IMR-90 (cell line): ENCODE measurements around the gene CGNL1. TPM values are rescaled to one million over a fixed set of nuclear protein-coding genes. Genes with fewer than 3 reads are reported as not detected.

ENCODE experiments used
- ATAC-seq: fragments of 200-7000 bp; cut with Tn5 transposase; 2 replicates; pipeline ENCODE4 v1.9.1; 2020; ENCODE audit warnings: low read depth, mild to moderate bottlenecking, moderate library complexity
- BruUV-seq: library from RNA; stranded (reverse); fragments of 400-500 nt; replicated peaks from 2 replicates; lab custom pipeline; 2021; lab: Mats Ljungman, UMichigan
- CTCF ChIA-PET: fragments of 300-600 bp; formaldehyde crosslinking; extraction: SDS; loops from one replicate; lab custom pipeline; 2021; ENCODE audit warnings: antibody characterized with exemption; lab: Yijun Ruan, JAX
- POLR2A ChIA-PET: fragments of 300-600 bp; sonication (Branson Sonifier 250); formaldehyde crosslinking; loops from one replicate; lab custom pipeline; 2022; ENCODE audit warnings: antibody characterized with exemption; ENCODE audit not compliant: unreplicated experiment; lab: Charles Lee
- DNase-seq: peaks from one replicate; pipeline ENCODE4 v3.0.0; 2013
- H2AFZ ChIP-seq: replicated peaks from 2 replicates; pipeline ENCODE3; 2013; ENCODE audit warnings: low read length, mild to moderate bottlenecking; ENCODE audit not compliant: poor library complexity
- H2AK5ac ChIP-seq: 2 replicates; pipeline ENCODE4 v1.6.1; 2013; ENCODE audit warnings: low read depth, low read length, inconsistent platforms
- H2AK9ac ChIP-seq: replicated peaks from 2 replicates; pipeline ENCODE3; 2013; ENCODE audit warnings: mild to moderate bottlenecking, low read depth, low read length, moderate library complexity; ENCODE audit not compliant: poor library complexity
- H2BK120ac ChIP-seq: 2 replicates; pipeline ENCODE4 v1.6.1; 2013; ENCODE audit warnings: low read depth, low read length, inconsistent platforms
- H2BK15ac ChIP-seq: 3 replicates; pipeline ENCODE4 v1.6.1; 2013; ENCODE audit warnings: low read depth, low read length, inconsistent platforms
- H2BK20ac ChIP-seq: 2 replicates; pipeline ENCODE4 v1.6.1; 2013; ENCODE audit warnings: low read depth, mild to moderate bottlenecking, inconsistent platforms, low read length, moderate library complexity
- H2BK5ac ChIP-seq: 2 replicates; pipeline ENCODE4 v1.6.1; 2013; ENCODE audit warnings: mild to moderate bottlenecking, low read depth, low read length, inconsistent platforms; ENCODE audit not compliant: poor library complexity, severe bottlenecking
- H3K14ac ChIP-seq: replicated peaks from 2 replicates; pipeline ENCODE4 v1.6.1; 2013; ENCODE audit warnings: low read depth, low read length, inconsistent platforms
- H3K18ac ChIP-seq: 2 replicates; pipeline ENCODE4 v1.6.1; 2013; ENCODE audit warnings: low read depth, low read length, control low read depth
- H3K23ac ChIP-seq: 2 replicates; pipeline ENCODE4 v1.6.1; 2013; ENCODE audit warnings: low read depth, low read length, inconsistent platforms
- H3K27ac ChIP-seq: 2 replicates; pipeline ENCODE4 v1.5.1; 2013; ENCODE audit warnings: mild to moderate bottlenecking, control low read depth, low read length; ENCODE audit not compliant: insufficient read depth
- H3K27me3 ChIP-seq: 2 replicates; pipeline ENCODE4 v1.6.1; 2013; ENCODE audit warnings: low read length; ENCODE audit not compliant: control insufficient read depth, insufficient read depth
- H3K36me3 ChIP-seq: 2 replicates; pipeline ENCODE4 v1.6.1; 2013; ENCODE audit warnings: low read length, mixed read lengths; ENCODE audit not compliant: control insufficient read depth, insufficient read depth
- H3K4ac ChIP-seq: 2 replicates; pipeline ENCODE4 v1.6.1; 2013; ENCODE audit warnings: low read depth, low read length, inconsistent platforms
- H3K4me1 ChIP-seq: 2 replicates; pipeline ENCODE4 v1.6.1; 2013; ENCODE audit warnings: low read length, mixed read lengths; ENCODE audit not compliant: control insufficient read depth, insufficient read depth
- H3K4me2 ChIP-seq: 2 replicates; pipeline ENCODE4 v1.6.1; 2013; ENCODE audit warnings: low read depth, mild to moderate bottlenecking, control low read depth, low read length, moderate library complexity
- H3K4me3 ChIP-seq: 2 replicates; pipeline ENCODE4 v1.5.1; 2013; ENCODE audit warnings: low read depth, mild to moderate bottlenecking, control low read depth, low read length, moderate library complexity; ENCODE audit not compliant: insufficient read depth
- H3K56ac ChIP-seq: 2 replicates; pipeline ENCODE4 v1.6.1; 2013; ENCODE audit warnings: low read length, inconsistent platforms; ENCODE audit not compliant: insufficient read depth; ENCODE audit errors: extremely low read depth
- H3K79me1 ChIP-seq, 2 experiments: 2 replicates each; pipeline ENCODE4 v1.6.1; 2013; ENCODE audit warnings: low read length in 2 of 2, inconsistent platforms in 1 of 2, low read depth in 1 of 2
- H3K9ac ChIP-seq: 2 replicates; pipeline ENCODE4 v1.6.1; 2013; ENCODE audit warnings: low read depth, low read length, control low read depth
- H3K9me1 ChIP-seq: 2 replicates; pipeline ENCODE4 v1.6.1; 2013; ENCODE audit warnings: low read length, inconsistent platforms; ENCODE audit not compliant: insufficient read depth
- H3K9me3 ChIP-seq: 2 replicates; pipeline ENCODE4 v1.6.1; 2013; ENCODE audit warnings: low read length; ENCODE audit not compliant: control insufficient read depth, insufficient read depth
- H4K20me1 ChIP-seq: 2 replicates; pipeline ENCODE4 v1.6.1; 2013; ENCODE audit warnings: low read length, inconsistent platforms; ENCODE audit not compliant: insufficient read depth
- H4K5ac ChIP-seq: 2 replicates; pipeline ENCODE4 v1.6.1; 2013; ENCODE audit warnings: mild to moderate bottlenecking, low read depth, low read length, control low read depth
- H4K8ac ChIP-seq, 2 experiments: 2 replicates each; pipeline ENCODE4 v1.6.1; 2013; ENCODE audit warnings: low read depth in 2 of 2, low read length in 2 of 2, control low read depth in 1 of 2, inconsistent platforms in 1 of 2
- H4K91ac ChIP-seq: 2 replicates; pipeline ENCODE4 v1.6.1; 2013; ENCODE audit warnings: low read depth, low read length, inconsistent platforms; ENCODE audit not compliant: insufficient read depth
- CEBPB ChIP-seq: IDR thresholded peaks from 2 replicates; pipeline ENCODE4 v1.6.1; 2012; ENCODE audit warnings: low read depth, low read length, improper control_type of control experiment
- CHD1 ChIP-seq: IDR thresholded peaks from 2 replicates; pipeline ENCODE4 v1.6.1; 2012; ENCODE audit warnings: low read depth, low read length, improper control_type of control experiment
- FOS ChIP-seq: fragments of 150-350 bp; IDR thresholded peaks from 2 replicates; pipeline ENCODE4 v1.6.1; 2016; ENCODE audit warnings: low read depth, low read length
- MAFK ChIP-seq: IDR thresholded peaks from 2 replicates; pipeline ENCODE4 v1.6.1; 2012; ENCODE audit warnings: low read depth, low read length, improper control_type of control experiment
- MAZ ChIP-seq: IDR thresholded peaks from 2 replicates; pipeline ENCODE4 v1.6.1; 2012; ENCODE audit warnings: low read depth, mild to moderate bottlenecking, low read length, improper control_type of control experiment, moderate library complexity, borderline replicate concordance
- MXI1 ChIP-seq: IDR thresholded peaks from 2 replicates; pipeline ENCODE4 v1.6.1; 2012; ENCODE audit warnings: low read depth, mild to moderate bottlenecking, low read length, moderate library complexity, borderline replicate concordance
- NFE2L2 ChIP-seq: fragments of 150-350 bp; IDR thresholded peaks from 2 replicates; pipeline ENCODE4 v1.6.1; 2016; ENCODE audit warnings: low read depth, mild to moderate bottlenecking, low read length
- POLR2A ChIP-seq: IDR thresholded peaks from 2 replicates; pipeline ENCODE4 v1.6.1; 2012; ENCODE audit warnings: mild to moderate bottlenecking, low read depth, low read length
- RAD21 ChIP-seq: IDR thresholded peaks from 2 replicates; pipeline ENCODE4 v1.6.1; 2012; ENCODE audit warnings: low read length, improper control_type of control experiment
- RCOR1 ChIP-seq: IDR thresholded peaks from 2 replicates; pipeline ENCODE4 v1.6.1; 2012; ENCODE audit warnings: mild to moderate bottlenecking, low read length, improper control_type of control experiment; ENCODE audit not compliant: insufficient replicate concordance
- RFX5 ChIP-seq: IDR thresholded peaks from 2 replicates; pipeline ENCODE4 v1.8.0; 2012; ENCODE audit warnings: low read depth, mild to moderate bottlenecking, low read length, moderate library complexity
- SMC3 ChIP-seq: fragments of 150-350 bp; IDR thresholded peaks from 2 replicates; pipeline ENCODE4 v1.6.1; 2016; ENCODE audit warnings: low read depth, mild to moderate bottlenecking, antibody characterized with exemption, low read length, moderate library complexity
- USF2 ChIP-seq: fragments of 150-350 bp; IDR thresholded peaks from 2 replicates; pipeline ENCODE4 v1.6.1; 2017; ENCODE audit warnings: mild to moderate bottlenecking, antibody characterized with exemption, low read length, low read depth
- WGBS, 2 experiments: methylation state at CpG; one replicate each; pipeline versions ENCODE4 v1.1.5 to v1.1.7; 2013; ENCODE audit warnings: missing lambda C conversion rate in 2 of 2; ENCODE audit not compliant: insufficient read length in 1 of 2; ENCODE audit errors: extremely low coverage in 2 of 2; 5-methylcytosine and 5-hydroxymethylcytosine counted together
- dilution Hi-C: fragments of 300-500 bp; cut with HindIII; formaldehyde crosslinking; loops from one replicate; pipeline ENCODE4 v1.14.3; 2018; ENCODE audit warnings: low sequenced_read_pairs; ENCODE audit not compliant: unreplicated experiment
- in situ Hi-C: fragments of 300-500 bp; cut with MboI; formaldehyde crosslinking; loops from 3 replicates; pipeline ENCODE4 v1.14.3; 2019; ENCODE audit warnings: low sequenced_read_pairs, inconsistent platforms, mixed read lengths
- intact Hi-C: fragments of 100-400 bp; cut with micrococcal nuclease; formaldehyde crosslinking; loops from 2 replicates; pipeline ENCODE4 v1.10.0; 2022
- polyA plus RNA-seq, 3 experiments: library from polyadenylated mRNA; depleted of rRNA; stranded (reverse); fragments of >200 nt; gene quantifications; 2 replicates each; pipeline ENCODE4 v1.2.3, GENCODE V29; 2012; ENCODE audit warnings: low replicate concordance in 1 of 3
- total RNA-seq: library from RNA; depleted of rRNA; stranded (reverse); fragments of >200 nt; gene quantifications from 2 replicates; pipeline ENCODE4 v1.2.3, GENCODE V29; 2012
- TF ChIP-seq, protein P1 (sequence below): conservative IDR thresholded peaks from 2 replicates; pipeline ENCODE4 v1.5.1; 2012; ENCODE audit warnings: mild to moderate bottlenecking, low read depth, low read length, improper control_type of control experiment
- TF ChIP-seq, protein P2 (sequence below): fragments of 150-350 bp; IDR thresholded peaks from 2 replicates; pipeline ENCODE4 v1.6.1; 2016; ENCODE audit warnings: low read depth, mild to moderate bottlenecking, low read length, moderate library complexity, borderline replicate concordance

The CGNL1 gene
- total and polyA plus RNA-seq, 2 of the 4 experiments (the other 2 are of a cell fraction), result 0.07 to 0.18 TPM

DNA sequence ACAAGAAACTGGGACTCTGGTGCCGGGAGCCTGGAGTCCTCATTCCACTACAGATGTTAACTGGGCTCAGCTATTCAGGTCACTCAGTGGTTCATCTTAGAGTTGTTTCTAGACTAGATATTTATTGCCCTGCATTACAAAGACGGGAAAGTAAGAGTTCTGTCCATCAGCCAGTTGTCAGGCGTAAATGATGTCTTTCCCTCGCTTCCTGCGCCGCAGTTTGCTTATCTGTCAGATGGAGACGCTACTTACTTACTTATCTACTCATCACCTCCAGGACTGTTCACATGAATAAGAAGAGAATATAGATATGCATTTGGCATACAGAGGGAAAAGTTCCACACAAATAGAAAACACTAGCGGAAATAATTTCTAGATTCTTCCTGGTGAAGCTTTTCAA is 47.8 kb upstream of the CGNL1 start:
- Histone ChIP-seq H3K79me1 (no peaks in the 10 kb centered on the region), H3K27ac (peak overlapping the region; percentile 38), H2BK15ac (peak overlapping the region; percentile 27; the same call in 2 of the 3 replicates), H3K9me1 (peaks cover 10% of the 10 kb centered on the region), H3K36me3 (no peaks in the 10 kb centered on the region), H3K56ac (peak overlapping the region; percentile 72; the same call in 1 of the 2 replicates), H2AK9ac (peak overlapping the region; percentile 12), H3K9me3 (no peaks in the 10 kb centered on the region), H3K14ac (peak overlapping the region; percentile 61), H4K91ac (peak overlapping the region; percentile 75), H4K20me1 (no peaks in the 10 kb centered on the region), H2AK5ac (no peak overlapping the region), H3K18ac (no peak overlapping the region), H4K8ac (peak overlapping the region; percentile 1 to 65; a peak in 2 of 4 replicates), H3K4me3 (no peak overlapping the region), H3K27me3 (no peaks in the 10 kb centered on the region), H3K4me1 (peaks cover 5% of the 10 kb centered on the region), H4K5ac (0 out of 2 replicates have a peak overlapping the region, but pooled peaks have one; percentile 35), H3K4me2 (no peak overlapping the region), H3K9ac (no peak overlapping the region), H2BK5ac (peak overlapping the region; percentile 27), H2AFZ (peak overlapping the region; percentile 74), H3K23ac (peak overlapping the region; percentile 47; the same call in 1 of the 2 replicates), H2BK20ac (peak overlapping the region; percentile 74), H2BK120ac (peak overlapping the region; percentile 83), H3K4ac (peak overlapping the region; percentile 74)
- CTCF ChIA-PET, result interaction anchor here (0.6 to 1.3 kb wide), 3 partner anchors 39 to 214 kb away, joined by 3 read pairs; no protein-coding TSS in a partner anchor
- no peak; the same call in 1 of the 2 replicates for ATAC-seq
- intact Hi-C loops, result loop anchor here (5.0 kb wide), 2 partner anchors 106 to 176 kb away; no protein-coding TSS in a partner anchor
- in situ Hi-C loops, result no loop called here
- dilution Hi-C loops, result loop anchor here (25.0 kb wide), 1 partner anchor 209 kb away; no protein-coding TSS in a partner anchor
- whole genome bisulfite sequencing, 2 experiments, result no CpG with 5 or more reads among the region's 8 CpGs
- POLR2A ChIA-PET, result no interaction called here
- no TSS peak for BruUV-seq
- no peak for DNase-seq
- TF ChIP-seq SMC3, result no peak
- no peak for TF ChIP-seq USF2
- TF ChIP-seq RAD21, result no peak
- no peak for TF ChIP-seq POLR2A
- no peak for TF ChIP-seq FOS
- TF ChIP-seq MAFK, result no peak
- TF ChIP-seq CHD1, result no peak
- TF ChIP-seq, protein P1, sequence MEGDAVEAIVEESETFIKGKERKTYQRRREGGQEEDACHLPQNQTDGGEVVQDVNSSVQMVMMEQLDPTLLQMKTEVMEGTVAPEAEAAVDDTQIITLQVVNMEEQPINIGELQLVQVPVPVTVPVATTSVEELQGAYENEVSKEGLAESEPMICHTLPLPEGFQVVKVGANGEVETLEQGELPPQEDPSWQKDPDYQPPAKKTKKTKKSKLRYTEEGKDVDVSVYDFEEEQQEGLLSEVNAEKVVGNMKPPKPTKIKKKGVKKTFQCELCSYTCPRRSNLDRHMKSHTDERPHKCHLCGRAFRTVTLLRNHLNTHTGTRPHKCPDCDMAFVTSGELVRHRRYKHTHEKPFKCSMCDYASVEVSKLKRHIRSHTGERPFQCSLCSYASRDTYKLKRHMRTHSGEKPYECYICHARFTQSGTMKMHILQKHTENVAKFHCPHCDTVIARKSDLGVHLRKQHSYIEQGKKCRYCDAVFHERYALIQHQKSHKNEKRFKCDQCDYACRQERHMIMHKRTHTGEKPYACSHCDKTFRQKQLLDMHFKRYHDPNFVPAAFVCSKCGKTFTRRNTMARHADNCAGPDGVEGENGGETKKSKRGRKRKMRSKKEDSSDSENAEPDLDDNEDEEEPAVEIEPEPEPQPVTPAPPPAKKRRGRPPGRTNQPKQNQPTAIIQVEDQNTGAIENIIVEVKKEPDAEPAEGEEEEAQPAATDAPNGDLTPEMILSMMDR, result no peak
- TF ChIP-seq NFE2L2, result no peak
- no peak for TF ChIP-seq CEBPB
- no peak for TF ChIP-seq RCOR1
- no peak for TF ChIP-seq MXI1
- no peak for TF ChIP-seq MAZ
- TF ChIP-seq, protein P2, sequence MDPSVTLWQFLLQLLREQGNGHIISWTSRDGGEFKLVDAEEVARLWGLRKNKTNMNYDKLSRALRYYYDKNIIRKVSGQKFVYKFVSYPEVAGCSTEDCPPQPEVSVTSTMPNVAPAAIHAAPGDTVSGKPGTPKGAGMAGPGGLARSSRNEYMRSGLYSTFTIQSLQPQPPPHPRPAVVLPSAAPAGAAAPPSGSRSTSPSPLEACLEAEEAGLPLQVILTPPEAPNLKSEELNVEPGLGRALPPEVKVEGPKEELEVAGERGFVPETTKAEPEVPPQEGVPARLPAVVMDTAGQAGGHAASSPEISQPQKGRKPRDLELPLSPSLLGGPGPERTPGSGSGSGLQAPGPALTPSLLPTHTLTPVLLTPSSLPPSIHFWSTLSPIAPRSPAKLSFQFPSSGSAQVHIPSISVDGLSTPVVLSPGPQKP, result no peak
- no peak for TF ChIP-seq RFX5
